ENCODE measurements around the gene SLC38A3. TPM values are rescaled to one million over a fixed set of nuclear protein-coding genes. Genes with fewer than 3 reads are reported as not detected.

SLC38A3 gene
- total RNA-seq, 1 donor from 2014 or later = not detected

DNA sequence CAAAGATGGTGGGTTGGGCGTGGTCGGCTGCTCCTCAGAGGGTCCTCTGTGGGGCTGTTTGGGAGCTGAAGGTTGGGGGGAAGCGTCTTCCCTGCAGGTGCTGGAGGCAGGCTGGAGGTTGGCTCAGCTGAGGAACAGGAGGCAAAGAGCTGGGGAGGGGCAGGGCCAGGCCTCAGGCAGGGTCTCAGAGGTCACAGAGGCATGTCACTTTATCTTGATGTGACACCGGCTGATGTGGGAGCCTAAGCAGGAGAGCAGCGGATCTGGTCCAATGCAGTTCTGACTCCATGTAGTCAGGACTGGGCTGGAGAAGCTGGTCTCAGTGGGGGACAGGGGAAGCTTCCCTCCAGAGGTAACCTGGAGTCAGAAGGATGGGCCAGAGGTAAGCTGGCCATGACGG lies 21.3 kb upstream of the SLC38A3 start:
- H3K27me3 ChIP-seq (ENCODE audit: low read depth) = no peaks in the 10 kb centered on the region
- no peak overlapping the region for H3K4me3 ChIP-seq
- TF ChIP-seq, protein P1, sequence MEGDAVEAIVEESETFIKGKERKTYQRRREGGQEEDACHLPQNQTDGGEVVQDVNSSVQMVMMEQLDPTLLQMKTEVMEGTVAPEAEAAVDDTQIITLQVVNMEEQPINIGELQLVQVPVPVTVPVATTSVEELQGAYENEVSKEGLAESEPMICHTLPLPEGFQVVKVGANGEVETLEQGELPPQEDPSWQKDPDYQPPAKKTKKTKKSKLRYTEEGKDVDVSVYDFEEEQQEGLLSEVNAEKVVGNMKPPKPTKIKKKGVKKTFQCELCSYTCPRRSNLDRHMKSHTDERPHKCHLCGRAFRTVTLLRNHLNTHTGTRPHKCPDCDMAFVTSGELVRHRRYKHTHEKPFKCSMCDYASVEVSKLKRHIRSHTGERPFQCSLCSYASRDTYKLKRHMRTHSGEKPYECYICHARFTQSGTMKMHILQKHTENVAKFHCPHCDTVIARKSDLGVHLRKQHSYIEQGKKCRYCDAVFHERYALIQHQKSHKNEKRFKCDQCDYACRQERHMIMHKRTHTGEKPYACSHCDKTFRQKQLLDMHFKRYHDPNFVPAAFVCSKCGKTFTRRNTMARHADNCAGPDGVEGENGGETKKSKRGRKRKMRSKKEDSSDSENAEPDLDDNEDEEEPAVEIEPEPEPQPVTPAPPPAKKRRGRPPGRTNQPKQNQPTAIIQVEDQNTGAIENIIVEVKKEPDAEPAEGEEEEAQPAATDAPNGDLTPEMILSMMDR (IDR thresholded peaks at IDR 0.05) = no peak
- ATAC-seq = no peak
- no peak overlapping the region for H3K27ac ChIP-seq
- H3K9me3 ChIP-seq = no peaks in the 10 kb centered on the region
- intact Hi-C loops (cut with DNase I) = no loop called here
- H3K4me1 ChIP-seq = no peaks in the 10 kb centered on the region
- no peak for DNase-seq
- peaks cover 48% of the 10 kb centered on the region for H3K36me3 ChIP-seq

DNA sequence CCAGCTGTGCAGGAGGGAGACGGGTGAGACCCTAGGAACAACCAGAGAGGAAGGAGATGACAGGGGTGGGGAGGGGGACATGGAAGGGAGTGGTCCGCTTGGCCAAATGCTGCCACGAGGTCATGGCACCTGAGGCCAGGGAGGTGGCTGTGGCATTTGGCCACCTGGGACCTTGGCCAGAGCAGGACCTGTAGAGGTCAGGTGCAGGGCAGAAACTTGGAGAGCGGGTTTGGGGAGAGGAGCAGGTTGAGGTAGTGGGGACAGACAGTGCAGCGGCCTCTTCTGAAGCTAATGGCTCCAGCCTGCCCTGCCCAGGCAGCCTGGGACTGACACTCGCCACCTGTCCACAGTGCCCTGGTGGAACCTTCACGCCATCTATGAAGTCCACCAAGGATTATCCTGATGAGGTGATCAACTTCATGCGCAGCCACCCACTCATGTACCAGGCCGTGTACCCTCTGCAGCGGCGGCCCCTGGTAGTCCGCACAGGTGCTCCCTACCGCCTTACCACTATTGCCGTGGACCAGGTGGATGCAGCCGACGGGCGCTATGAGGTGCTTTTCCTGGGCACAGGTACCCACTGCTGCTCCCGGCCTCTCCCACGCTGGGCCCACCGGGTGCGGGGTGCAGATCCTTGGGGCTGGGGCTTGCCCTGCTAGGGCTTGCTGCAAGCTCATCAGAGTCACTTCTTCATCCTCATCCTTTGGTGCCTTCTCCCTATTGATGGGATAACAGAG lies 20.7 kb upstream of the SLC38A3 start:
- Histone ChIP-seq H3K4me3 (no peak overlapping the region), H3K27me3 (ENCODE audit: low read depth) (no peaks in the 10 kb centered on the region), H3K9me3 (no peaks in the 10 kb centered on the region), H3K36me3 (peaks cover 48% of the 10 kb centered on the region), H3K27ac (no peak overlapping the region), H3K4me1 (peaks cover 4% of the 10 kb centered on the region)
- intact Hi-C loops (cut with DNase I) = no loop called here
- TF ChIP-seq, protein P1 (IDR thresholded peaks at IDR 0.05) = no peak
- DNase-seq = no peak
- no peak for ATAC-seq

DNA sequence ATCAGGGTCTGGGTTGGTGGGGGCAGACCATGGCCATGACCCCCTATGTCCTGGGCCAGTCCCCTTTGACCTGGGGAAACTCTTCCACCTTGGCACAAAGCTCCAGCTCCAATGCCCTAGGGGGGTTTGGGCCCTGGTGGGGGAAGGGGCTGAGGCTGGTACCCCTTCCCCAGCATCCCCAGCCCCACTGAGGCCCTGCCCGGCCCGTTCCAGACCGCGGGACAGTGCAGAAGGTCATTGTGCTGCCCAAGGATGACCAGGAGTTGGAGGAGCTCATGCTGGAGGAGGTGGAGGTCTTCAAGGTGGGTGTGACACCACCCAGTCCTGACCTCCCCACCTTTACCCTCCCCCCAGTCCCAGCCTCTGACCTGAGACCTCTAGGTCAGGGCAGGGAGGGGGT lies 19.8 kb upstream of the SLC38A3 start:
- DNase-seq = no peak
- H3K4me1 ChIP-seq = peaks cover 4% of the 10 kb centered on the region
- ATAC-seq = no peak
- H3K27ac ChIP-seq = no peak overlapping the region
- no peaks in the 10 kb centered on the region for H3K9me3 ChIP-seq
- peaks cover 48% of the 10 kb centered on the region for H3K36me3 ChIP-seq
- H3K27me3 ChIP-seq (ENCODE audit: low read depth) = no peaks in the 10 kb centered on the region
- H3K4me3 ChIP-seq = no peak overlapping the region
- TF ChIP-seq, protein P1 (IDR thresholded peaks at IDR 0.05) = no peak
- intact Hi-C loops (cut with DNase I) = no loop called here

DNA sequence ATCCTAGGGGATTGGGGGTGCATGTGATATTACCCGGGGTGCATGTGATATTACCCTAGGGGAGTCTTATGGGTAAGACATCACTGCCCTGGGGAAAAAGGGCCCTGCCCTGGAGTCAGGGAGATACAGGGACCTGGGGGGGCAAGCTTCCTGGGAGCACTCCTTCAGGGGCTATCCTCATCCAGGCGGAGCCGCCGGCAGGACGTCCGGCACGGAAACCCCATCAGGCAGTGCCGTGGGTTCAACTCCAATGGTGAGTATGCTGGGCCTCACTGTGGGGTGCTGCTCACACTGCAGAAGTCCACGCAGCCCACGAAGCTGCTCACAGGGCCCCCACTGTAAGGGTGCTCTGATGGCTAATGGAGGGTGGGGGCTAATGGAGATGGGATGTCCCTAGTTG lies 19.0 kb upstream of the SLC38A3 start:
- peaks cover 4% of the 10 kb centered on the region for H3K4me1 ChIP-seq
- no peak for DNase-seq
- TF ChIP-seq, protein P1 (IDR thresholded peaks at IDR 0.05) = no peak
- no peak overlapping the region for H3K4me3 ChIP-seq
- intact Hi-C loops (cut with DNase I) = no loop called here
- H3K27me3 ChIP-seq (ENCODE audit: low read depth) = no peaks in the 10 kb centered on the region
- no peaks in the 10 kb centered on the region for H3K9me3 ChIP-seq
- peaks cover 41% of the 10 kb centered on the region for H3K36me3 ChIP-seq
- ATAC-seq = no peak
- H3K27ac ChIP-seq = no peak overlapping the region

DNA sequence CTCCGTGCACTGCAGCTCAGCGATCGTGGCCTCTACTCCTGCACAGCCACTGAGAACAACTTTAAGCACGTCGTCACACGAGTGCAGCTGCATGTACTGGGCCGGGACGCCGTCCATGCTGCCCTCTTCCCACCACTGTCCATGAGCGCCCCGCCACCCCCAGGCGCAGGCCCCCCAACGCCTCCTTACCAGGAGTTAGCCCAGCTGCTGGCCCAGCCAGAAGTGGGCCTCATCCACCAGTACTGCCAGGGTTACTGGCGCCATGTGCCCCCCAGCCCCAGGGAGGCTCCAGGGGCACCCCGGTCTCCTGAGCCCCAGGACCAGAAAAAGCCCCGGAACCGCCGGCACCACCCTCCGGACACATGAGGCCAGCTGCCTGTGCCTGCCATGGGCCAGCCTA lies 17.3 kb upstream of the SLC38A3 start:
- DNase-seq = no peak
- TF ChIP-seq, protein P1 (IDR thresholded peaks at IDR 0.05) = no peak
- Histone ChIP-seq H3K4me1 (peaks cover 8% of the 10 kb centered on the region), H3K27me3 (ENCODE audit: low read depth) (peaks cover 1% of the 10 kb centered on the region), H3K36me3 (peaks cover 29% of the 10 kb centered on the region), H3K9me3 (no peaks in the 10 kb centered on the region), H3K4me3 (no peak overlapping the region), H3K27ac (no peak overlapping the region)
- ATAC-seq = no peak
- intact Hi-C loops (cut with DNase I) = no loop called here
